Peyer's patch (tissue), 4 donors: Measurements from ENCODE around the gene SEMA5A. TPM values are rescaled to one million over a fixed set of nuclear protein-coding genes. Genes with fewer than 3 reads are reported as not detected.

Experiments used
- DNase-seq, 3 donors: peaks; one replicate each; pipeline ENCODE4 v3.0.0-alpha.2; 2017 to 2019
- H3K27ac ChIP-seq, 4 donors: fragments of 200-600 bp; sonication (generic); one replicate each; pipeline ENCODE4 v1.5.1; 2016 to 2019
- H3K27me3 ChIP-seq, 2 donors: fragments of 200-600 bp; sonication (generic); one replicate each; pipeline ENCODE4 v1.5.1; 2019
- H3K36me3 ChIP-seq, 3 donors: fragments of 200-600 bp; sonication (generic); one replicate each; pipeline ENCODE4 v1.5.1; 2016 to 2019
- H3K4me1 ChIP-seq, 4 donors: fragments of 200-600 bp; sonication (generic); one replicate each; pipeline ENCODE4 v1.5.1; 2016 to 2019
- H3K4me3 ChIP-seq, 4 donors: fragments of 200-600 bp; sonication (generic); 1 replicate in 3 of 4; 2 replicates in 1 of 4; pipeline ENCODE4 v1.5.1; 2016 to 2019; ENCODE audit warnings: mild to moderate bottlenecking in 1 of 4
- H3K9me3 ChIP-seq, 4 donors: fragments of 200-600 bp; sonication (generic); one replicate each; pipeline ENCODE4 v1.5.1; 2016 to 2019; ENCODE audit warnings: mild to moderate bottlenecking in 1 of 4
- CTCF ChIP-seq, 6 experiments: fragments of 450-650 bp in 4 of 6; fragments of 200-600 bp in 2 of 6; sonication (generic) in 1 of 6; IDR thresholded peaks; one replicate each; pipeline ENCODE4 v1.5.1; 2017 to 2019; ENCODE audit warnings: antibody characterized with exemption in 6 of 6, mild to moderate bottlenecking in 3 of 6, moderate library complexity in 1 of 6
- POLR2A ChIP-seq, 2 donors: fragments of 450-650 bp; IDR thresholded peaks; one replicate each; pipeline ENCODE4 v1.5.1; 2017; ENCODE audit warnings: antibody characterized with exemption in 2 of 2, mild to moderate bottlenecking in 2 of 2, moderate library complexity in 2 of 2
- total RNA-seq, 4 donors: library from RNA; depleted of rRNA; stranded (reverse); fragments of >200 nt; gene quantifications; one replicate each; pipeline ENCODE4 v1.1.0, GENCODE V29; 2016

Gene SEMA5A
- total RNA-seq, 4 donors from 2014 or later, result 11.6 to 22.5 (median 18.2) TPM

DNA sequence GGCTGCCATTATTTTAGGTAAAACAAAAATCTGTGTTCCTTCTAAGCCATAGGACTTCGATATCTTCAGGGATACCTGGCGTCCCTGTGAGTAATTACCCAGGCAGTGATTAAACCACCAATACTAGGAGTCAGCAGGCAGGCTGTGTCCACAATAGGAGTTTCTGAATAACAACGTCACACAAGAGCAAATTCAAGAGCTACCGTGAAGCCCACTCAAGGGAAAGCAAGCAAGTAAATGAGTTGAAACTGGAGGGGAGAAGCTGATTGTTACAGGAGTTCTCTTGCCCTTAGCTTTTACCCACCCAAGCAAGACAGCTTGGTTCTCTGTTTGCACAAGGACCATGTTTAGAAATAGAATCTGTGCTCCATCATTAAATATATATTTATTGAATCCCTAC lies 50.8 kb downstream of the SEMA5A start:
- Histone ChIP-seq H3K27ac (no peak overlapping the region), H3K4me3 (no peak overlapping the region), H3K36me3 (no peaks in the 10 kb centered on the region), H3K4me1 (no peaks in the 10 kb centered on the region), H3K9me3 (no peaks in the 10 kb centered on the region), H3K27me3 (no peaks in the 10 kb centered on the region)
- DNase-seq, result no peak
- TF ChIP-seq POLR2A (IDR thresholded peaks at IDR 0.05), result no peak
- TF ChIP-seq CTCF (IDR thresholded peaks at IDR 0.05), result no peak

DNA sequence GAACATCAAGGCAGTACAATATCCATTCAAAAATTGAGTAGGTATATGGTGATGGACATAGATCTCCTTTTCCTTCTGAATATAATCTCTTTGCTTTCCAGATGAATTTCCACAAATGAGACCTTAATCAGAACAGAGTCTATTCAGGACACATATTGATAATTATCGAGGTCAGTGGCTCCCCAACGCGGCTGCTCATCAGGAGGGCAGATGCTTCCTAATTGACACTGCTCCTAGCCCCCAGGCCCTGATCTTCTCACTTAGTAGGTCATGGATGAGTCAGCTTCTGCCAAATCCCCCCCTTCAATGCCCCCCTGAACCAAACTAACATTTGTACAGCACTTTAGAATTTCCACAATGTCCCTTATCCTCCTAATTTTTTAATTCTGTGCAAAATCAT lies 51.6 kb downstream of the SEMA5A start:
- H3K4me3 ChIP-seq, result no peak overlapping the region
- no peak for TF ChIP-seq CTCF (IDR thresholded peaks at IDR 0.05)
- H3K4me1 ChIP-seq, result no peaks in the 10 kb centered on the region
- no peaks in the 10 kb centered on the region for H3K27me3 ChIP-seq
- H3K27ac ChIP-seq, result no peak overlapping the region
- DNase-seq, result no peak
- H3K9me3 ChIP-seq, result no peaks in the 10 kb centered on the region
- no peaks in the 10 kb centered on the region for H3K36me3 ChIP-seq

DNA sequence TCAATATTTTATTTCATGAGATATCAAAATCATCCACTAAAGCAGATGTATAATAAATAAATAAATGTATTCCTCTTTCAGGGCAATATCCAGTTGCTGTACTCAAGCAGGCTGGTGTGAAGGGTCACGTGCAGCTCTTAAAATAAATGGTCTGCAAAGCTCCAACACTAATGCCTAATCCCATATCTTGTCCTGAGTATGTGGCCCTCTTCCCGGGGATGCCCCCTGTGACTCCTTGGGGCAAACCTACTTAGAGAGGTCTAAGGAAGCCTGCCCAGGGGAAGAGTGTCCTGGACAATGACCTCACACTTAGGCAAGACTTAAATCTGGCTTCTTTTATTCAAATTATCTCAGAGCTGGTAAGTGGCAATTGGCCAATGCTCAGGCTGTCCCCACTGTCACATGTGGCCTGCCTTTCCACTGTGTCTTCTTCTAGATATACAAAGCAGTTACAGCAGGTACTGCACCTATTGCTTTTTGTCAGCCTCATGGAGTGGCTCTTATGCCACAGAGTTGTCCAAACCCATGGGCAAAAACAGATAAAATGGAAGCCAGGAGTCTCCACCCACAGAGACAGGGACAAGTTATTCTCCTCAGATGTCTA lies 55.3 kb downstream of the SEMA5A start:
- no peak for DNase-seq
- Histone ChIP-seq H3K9me3 (no peaks in the 10 kb centered on the region), H3K27me3 (no peaks in the 10 kb centered on the region), H3K27ac (no peak overlapping the region), H3K4me3 (no peak overlapping the region), H3K36me3 (no peaks in the 10 kb centered on the region), H3K4me1 (no peaks in the 10 kb centered on the region)
- TF ChIP-seq CTCF (IDR thresholded peaks at IDR 0.05), result no peak
- no peak for TF ChIP-seq POLR2A (IDR thresholded peaks at IDR 0.05)

DNA sequence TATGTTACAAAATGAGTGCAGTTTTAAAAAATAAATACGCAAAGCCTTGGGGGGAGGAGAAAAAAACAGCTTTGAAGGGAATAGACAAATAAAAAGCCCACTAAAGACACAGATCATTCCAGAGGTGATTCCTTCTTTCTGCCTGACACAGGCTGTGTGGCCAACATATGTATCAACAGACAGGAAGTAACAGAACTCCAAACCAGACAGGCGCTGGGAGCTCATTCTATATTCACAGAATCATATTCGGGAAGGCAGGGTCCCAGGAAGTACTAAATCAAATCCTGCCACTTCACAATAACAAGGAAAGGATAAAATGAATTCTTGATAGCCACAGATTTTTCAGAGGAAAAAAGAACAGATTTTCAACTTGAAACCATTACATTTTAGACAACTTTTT lies 62.1 kb downstream of the SEMA5A start:
- Histone ChIP-seq H3K27ac (no peak overlapping the region), H3K36me3 (no peaks in the 10 kb centered on the region)
- TF ChIP-seq POLR2A (IDR thresholded peaks at IDR 0.05), result no peak

GRCh38 chr5:9483243-9483642 lies 62.6 kb downstream of the SEMA5A start:
- Histone ChIP-seq H3K4me1 (no peaks in the 10 kb centered on the region), H3K4me3 (no peak overlapping the region), H3K9me3 (peaks cover 0 to 4% (median 1%) of the 10 kb centered on the region in 4 donors), H3K27me3 (no peaks in the 10 kb centered on the region), H3K36me3 (no peaks in the 10 kb centered on the region), H3K27ac (no peak overlapping the region)
- no peak for DNase-seq
- TF ChIP-seq CTCF (IDR thresholded peaks at IDR 0.05) (no peak), POLR2A (IDR thresholded peaks at IDR 0.05) (no peak)

More for the DNA sequence above, 62.1 kb downstream of the SEMA5A start:
- Histone ChIP-seq H3K4me3 (no peak overlapping the region), H3K4me1 (no peaks in the 10 kb centered on the region), H3K9me3 (no peaks in the 10 kb centered on the region), H3K27me3 (no peaks in the 10 kb centered on the region)
- no peak for DNase-seq

- Histone ChIP-seq H3K9me3 (peaks cover 0 to 11% (median 5%) of the 10 kb centered on the region in 4 donors), H3K4me3 (no peak overlapping the region), H3K27me3 (no peaks in the 10 kb centered on the region), H3K4me1 (no peaks in the 10 kb centered on the region), H3K36me3 (no peaks in the 10 kb centered on the region), H3K27ac (no peak overlapping the region)
- no peak for DNase-seq
- TF ChIP-seq CTCF (IDR thresholded peaks at IDR 0.05) (no peak), POLR2A (IDR thresholded peaks at IDR 0.05) (no peak)
Observed at GRCh38 chr5:9482381-9482780, 63.5 kb downstream of the SEMA5A start.
